Erythroblast (primary cell): ENCODE results near the gene ZBP1.

ENCODE experiments used
- GATA1 ChIP-seq: IDR thresholded peaks from 2 replicates; pipeline ENCODE4 v1.6.1; 2011; ENCODE audit warnings: low read depth, mild to moderate bottlenecking, control low read depth, low read length, moderate library complexity
- POLR2A ChIP-seq: IDR thresholded peaks from 2 replicates; pipeline ENCODE4 v1.6.1; 2011; ENCODE audit warnings: mild to moderate bottlenecking, low read length

- TF ChIP-seq POLR2A (no peak), GATA1 (no peak)
Observed at GRCh38 chr20:57638895-57639236, 18.6 kb upstream of the ZBP1 start.
